ENCODE data around the gene HUS1B.

The HUS1B gene

DNA sequence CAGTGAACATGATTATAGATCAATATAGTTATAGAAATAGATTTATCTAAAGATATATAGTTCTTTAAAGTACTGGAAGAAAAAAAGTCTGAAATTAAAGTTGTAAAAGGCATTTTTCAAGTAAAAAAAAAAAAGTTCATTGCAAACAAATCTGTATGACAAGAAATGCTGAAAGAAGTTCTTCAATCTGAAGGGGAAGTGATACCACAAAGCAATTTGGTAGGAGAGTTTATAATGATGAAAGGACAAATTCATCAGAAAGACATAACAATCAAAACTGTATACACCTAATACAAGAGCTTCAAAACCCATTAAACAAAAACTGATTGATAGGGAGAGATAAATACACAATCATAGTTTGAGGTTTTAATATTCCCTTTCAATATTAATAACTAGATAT is 14.1 kb downstream of the HUS1B start:
- Histone ChIP-seq H3K36me3 (ENCODE audit: control insufficient read depth, insufficient read depth, low read length) (no peaks in the 10 kb centered on the region), H3K4me1 (ENCODE audit: control insufficient read depth, insufficient read depth, low read length) (peaks cover 13% of the 10 kb centered on the region), H3K4me3 (ENCODE audit: low read depth, low read length) (no peak overlapping the region), H3K9ac (ENCODE audit: low read depth, low read length) (no peak overlapping the region), H3K27me3 (ENCODE audit: control insufficient read depth, insufficient read depth, low read length) (no peaks in the 10 kb centered on the region), H3K9me3 (ENCODE audit: control insufficient read depth, insufficient read depth, low read length) (no peaks in the 10 kb centered on the region)

DNA sequence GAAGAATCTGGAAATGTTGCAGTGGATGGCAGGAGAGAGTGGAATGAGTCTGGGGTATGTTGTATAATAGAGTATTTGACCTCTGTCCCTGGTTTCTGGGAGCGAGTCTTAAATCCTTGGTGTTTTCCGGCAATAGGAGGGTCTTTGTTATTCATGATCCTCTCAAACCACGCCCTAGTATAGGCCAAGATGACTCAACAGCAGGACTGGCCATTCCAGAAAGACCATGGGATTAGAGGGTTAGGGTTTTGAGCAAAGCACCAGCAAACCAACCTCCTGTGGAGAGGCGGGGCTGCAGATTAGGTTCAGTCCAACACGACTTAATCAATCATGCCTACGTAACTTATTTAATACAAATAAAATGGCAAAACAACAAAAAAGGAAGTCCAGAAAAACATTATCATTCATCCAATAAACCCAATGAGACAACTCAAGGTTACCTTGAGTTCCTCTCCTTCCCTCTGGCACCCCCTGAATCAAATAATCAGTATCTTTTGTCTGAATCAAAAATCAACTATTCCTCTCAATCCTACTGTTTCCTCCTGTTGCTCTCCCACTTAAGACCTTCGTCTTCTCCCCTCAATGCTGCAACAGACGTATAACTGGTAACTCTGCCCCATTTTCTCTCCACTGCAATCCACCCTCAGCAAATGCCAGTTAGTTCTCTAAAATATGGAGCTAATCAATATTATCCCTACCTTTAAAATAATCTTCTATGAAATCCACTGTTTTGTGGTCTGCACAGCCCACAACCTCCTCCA is 15.5 kb downstream of the HUS1B start:
- Histone ChIP-seq H3K4me1 (ENCODE audit: control insufficient read depth, insufficient read depth, low read length) (peaks cover 10% of the 10 kb centered on the region), H3K36me3 (ENCODE audit: control insufficient read depth, insufficient read depth, low read length) (no peaks in the 10 kb centered on the region), H3K9me3 (ENCODE audit: control insufficient read depth, insufficient read depth, low read length) (no peaks in the 10 kb centered on the region), H3K9ac (ENCODE audit: low read depth, low read length) (no peak overlapping the region), H3K4me3 (ENCODE audit: low read depth, low read length) (no peak overlapping the region), H3K27me3 (ENCODE audit: control insufficient read depth, insufficient read depth, low read length) (no peaks in the 10 kb centered on the region)

DNA sequence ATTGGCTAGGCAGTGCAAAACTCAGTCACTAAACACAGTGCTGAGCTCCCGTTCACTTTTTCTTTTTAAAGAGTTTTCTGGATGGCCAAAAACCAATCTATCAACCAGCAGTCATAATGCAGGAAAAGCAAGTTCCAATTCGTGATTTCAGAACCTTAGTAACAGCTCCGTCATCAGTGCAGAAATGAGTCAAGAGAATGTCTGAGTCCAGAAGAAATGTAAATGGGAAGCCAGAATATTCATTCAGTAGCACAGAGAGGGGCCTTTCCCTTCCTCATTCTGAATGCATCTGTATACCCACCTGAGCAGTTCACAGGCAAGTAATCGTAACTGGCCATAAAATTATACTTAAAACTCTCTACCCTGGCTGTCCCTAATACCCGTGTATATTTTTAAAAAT is 20.4 kb downstream of the HUS1B start:
- Histone ChIP-seq H3K9ac (ENCODE audit: low read depth, low read length) (no peak overlapping the region), H3K4me3 (ENCODE audit: low read depth, low read length) (no peak overlapping the region), H3K9me3 (ENCODE audit: control insufficient read depth, insufficient read depth, low read length) (no peaks in the 10 kb centered on the region), H3K36me3 (ENCODE audit: control insufficient read depth, insufficient read depth, low read length) (no peaks in the 10 kb centered on the region), H3K27me3 (ENCODE audit: control insufficient read depth, insufficient read depth, low read length) (no peaks in the 10 kb centered on the region), H3K4me1 (ENCODE audit: control insufficient read depth, insufficient read depth, low read length) (peaks cover 6% of the 10 kb centered on the region)

DNA sequence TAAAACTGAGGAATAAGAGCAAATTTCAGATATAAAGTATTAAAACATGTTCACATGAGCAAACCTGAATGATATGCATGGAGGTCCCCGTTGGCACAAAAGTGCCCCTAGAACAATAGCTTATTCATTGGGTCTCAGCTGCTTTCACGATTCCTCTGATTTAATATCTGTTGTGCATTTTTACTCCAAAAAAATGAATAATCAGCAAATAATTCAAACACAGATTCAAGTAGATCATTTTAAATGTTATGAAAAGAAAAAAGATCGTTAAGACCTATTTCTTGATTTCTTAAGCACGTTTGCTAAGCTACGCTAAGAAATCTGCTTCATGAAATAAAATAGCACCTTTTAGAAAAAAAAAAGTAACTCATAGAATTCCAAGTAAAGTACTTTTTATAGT is 21.7 kb downstream of the HUS1B start:
- no peaks in the 10 kb centered on the region for H3K9me3 ChIP-seq (ENCODE audit: control insufficient read depth, insufficient read depth, low read length)
- H3K4me1 ChIP-seq (ENCODE audit: control insufficient read depth, insufficient read depth, low read length) = no peaks in the 10 kb centered on the region
- H3K4me3 ChIP-seq (ENCODE audit: low read depth, low read length) = no peak overlapping the region
- no peaks in the 10 kb centered on the region for H3K36me3 ChIP-seq (ENCODE audit: control insufficient read depth, insufficient read depth, low read length)
- no peak overlapping the region for H3K9ac ChIP-seq (ENCODE audit: low read depth, low read length)
- no peaks in the 10 kb centered on the region for H3K27me3 ChIP-seq (ENCODE audit: control insufficient read depth, insufficient read depth, low read length)

DNA sequence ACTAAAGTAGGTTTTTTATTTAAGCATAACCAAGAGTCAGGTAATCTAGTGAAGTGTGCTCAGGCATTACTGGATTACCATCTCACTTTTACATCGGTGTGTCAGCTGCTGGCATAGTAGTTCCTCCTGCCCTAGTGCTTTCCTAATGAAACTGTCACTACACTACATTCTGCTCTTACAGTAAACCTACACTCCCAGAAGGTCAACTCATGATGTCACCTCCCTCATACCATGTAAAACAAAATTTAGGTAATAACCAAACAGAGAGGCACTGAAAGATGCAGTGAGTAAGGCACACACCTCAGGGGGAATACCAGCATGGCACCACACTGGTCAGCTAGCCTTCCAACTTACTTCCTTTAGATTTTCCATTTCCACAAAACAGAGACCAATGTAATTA is 23.3 kb downstream of the HUS1B start:
- Histone ChIP-seq H3K9me3 (ENCODE audit: control insufficient read depth, insufficient read depth, low read length) (no peaks in the 10 kb centered on the region), H3K4me1 (ENCODE audit: control insufficient read depth, insufficient read depth, low read length) (no peaks in the 10 kb centered on the region), H3K27me3 (ENCODE audit: control insufficient read depth, insufficient read depth, low read length) (no peaks in the 10 kb centered on the region), H3K9ac (ENCODE audit: low read depth, low read length) (no peak overlapping the region), H3K36me3 (ENCODE audit: control insufficient read depth, insufficient read depth, low read length) (no peaks in the 10 kb centered on the region), H3K4me3 (ENCODE audit: low read depth, low read length) (no peak overlapping the region)

DNA sequence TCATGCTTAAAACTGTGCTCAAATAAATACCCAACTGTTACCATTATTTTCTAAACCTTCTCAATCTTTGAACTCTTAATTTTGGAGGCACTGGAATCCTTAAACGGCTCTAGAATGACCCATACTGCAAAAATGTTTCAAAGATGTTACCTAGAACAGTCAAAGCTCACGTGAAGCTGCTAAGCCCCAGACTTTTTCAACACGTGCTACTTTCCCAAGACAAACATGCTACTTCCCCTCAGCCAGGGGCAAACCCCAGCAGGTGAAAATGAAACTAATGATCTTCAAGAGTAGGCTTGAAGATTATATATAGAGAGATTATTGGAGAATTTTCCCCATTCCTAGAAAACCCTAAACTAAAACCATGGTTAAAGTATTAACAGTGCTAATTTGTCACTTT is 28.1 kb downstream of the HUS1B start:
- Histone ChIP-seq H3K36me3 (ENCODE audit: control insufficient read depth, insufficient read depth, low read length) (no peaks in the 10 kb centered on the region), H3K9me3 (ENCODE audit: control insufficient read depth, insufficient read depth, low read length) (no peaks in the 10 kb centered on the region), H3K4me3 (ENCODE audit: low read depth, low read length) (no peak overlapping the region), H3K27me3 (ENCODE audit: control insufficient read depth, insufficient read depth, low read length) (no peaks in the 10 kb centered on the region), H3K9ac (ENCODE audit: low read depth, low read length) (no peak overlapping the region), H3K4me1 (ENCODE audit: control insufficient read depth, insufficient read depth, low read length) (peaks cover 8% of the 10 kb centered on the region)

DNA sequence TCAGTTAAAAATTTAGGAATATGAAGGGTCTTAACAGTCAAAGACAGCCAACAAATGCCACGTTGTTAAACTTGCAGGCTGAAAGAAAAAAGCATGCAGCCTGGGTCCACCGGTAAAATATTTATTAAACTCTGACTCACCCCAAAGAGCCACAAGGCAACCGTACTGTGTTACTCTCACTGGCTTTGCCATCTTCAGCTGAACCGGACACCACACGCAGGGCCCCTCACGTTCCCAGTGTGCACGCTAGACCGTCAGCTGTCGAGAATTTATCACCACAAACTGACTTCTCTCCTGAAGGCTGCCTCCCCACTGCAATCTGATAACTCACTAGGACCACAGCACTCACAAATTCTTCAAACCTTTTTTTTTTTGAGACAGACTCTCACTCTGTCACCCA is 30.7 kb downstream of the HUS1B start:
- H3K4me1 ChIP-seq (ENCODE audit: control insufficient read depth, insufficient read depth, low read length) = peaks cover 8% of the 10 kb centered on the region
- no peak overlapping the region for H3K9ac ChIP-seq (ENCODE audit: low read depth, low read length)
- H3K4me3 ChIP-seq (ENCODE audit: low read depth, low read length) = no peak overlapping the region
- H3K36me3 ChIP-seq (ENCODE audit: control insufficient read depth, insufficient read depth, low read length) = no peaks in the 10 kb centered on the region
- H3K27me3 ChIP-seq (ENCODE audit: control insufficient read depth, insufficient read depth, low read length) = no peaks in the 10 kb centered on the region
- no peaks in the 10 kb centered on the region for H3K9me3 ChIP-seq (ENCODE audit: control insufficient read depth, insufficient read depth, low read length)

DNA sequence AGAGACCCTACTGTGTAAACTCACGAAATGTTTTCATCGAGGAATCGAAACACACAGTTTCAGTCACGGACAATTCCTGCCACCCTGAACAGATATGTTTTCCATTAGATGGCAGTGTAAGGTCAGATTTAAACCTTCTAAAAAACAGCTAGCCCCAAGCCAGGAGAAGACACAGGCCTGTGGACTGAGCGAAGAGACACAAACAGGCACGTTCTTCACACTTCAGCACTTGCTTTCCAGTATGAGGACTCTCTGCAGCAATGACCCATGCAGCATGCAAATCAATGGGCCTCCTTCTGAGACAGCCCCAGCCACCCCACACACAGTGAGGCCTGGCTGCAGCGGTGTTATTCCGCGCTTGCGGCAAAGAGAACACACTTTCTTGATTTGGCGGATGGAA is 31.9 kb downstream of the HUS1B start:
- Histone ChIP-seq H3K4me3 (ENCODE audit: low read depth, low read length) (no peak overlapping the region), H3K9ac (ENCODE audit: low read depth, low read length) (no peak overlapping the region), H3K27me3 (ENCODE audit: control insufficient read depth, insufficient read depth, low read length) (no peaks in the 10 kb centered on the region), H3K4me1 (ENCODE audit: control insufficient read depth, insufficient read depth, low read length) (peaks cover 8% of the 10 kb centered on the region), H3K9me3 (ENCODE audit: control insufficient read depth, insufficient read depth, low read length) (no peaks in the 10 kb centered on the region), H3K36me3 (ENCODE audit: control insufficient read depth, insufficient read depth, low read length) (no peaks in the 10 kb centered on the region)

DNA sequence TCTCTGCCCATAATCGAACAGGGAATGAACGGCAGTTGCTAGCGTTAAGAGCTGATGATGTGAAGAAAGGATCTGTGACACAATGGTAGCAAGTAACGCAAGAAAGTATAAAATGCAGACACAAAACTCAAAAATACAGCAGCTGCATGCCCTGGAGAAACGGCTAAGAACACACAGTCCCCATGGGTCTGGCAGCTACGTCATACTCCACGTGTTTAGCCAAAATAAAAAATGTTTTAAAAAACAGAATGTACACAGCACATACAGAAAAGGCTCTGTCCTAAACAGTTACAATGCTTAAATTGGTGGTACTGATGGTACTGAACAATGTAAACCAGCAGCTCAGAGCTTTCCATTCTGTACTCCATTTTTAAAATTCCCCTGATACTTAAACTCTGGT is 34.4 kb downstream of the HUS1B start:
- Histone ChIP-seq H3K27me3 (ENCODE audit: control insufficient read depth, insufficient read depth, low read length) (no peaks in the 10 kb centered on the region), H3K9ac (ENCODE audit: low read depth, low read length) (no peak overlapping the region), H3K36me3 (ENCODE audit: control insufficient read depth, insufficient read depth, low read length) (no peaks in the 10 kb centered on the region), H3K4me3 (ENCODE audit: low read depth, low read length) (no peak overlapping the region), H3K9me3 (ENCODE audit: control insufficient read depth, insufficient read depth, low read length) (no peaks in the 10 kb centered on the region), H3K4me1 (ENCODE audit: control insufficient read depth, insufficient read depth, low read length) (peaks cover 8% of the 10 kb centered on the region)

DNA sequence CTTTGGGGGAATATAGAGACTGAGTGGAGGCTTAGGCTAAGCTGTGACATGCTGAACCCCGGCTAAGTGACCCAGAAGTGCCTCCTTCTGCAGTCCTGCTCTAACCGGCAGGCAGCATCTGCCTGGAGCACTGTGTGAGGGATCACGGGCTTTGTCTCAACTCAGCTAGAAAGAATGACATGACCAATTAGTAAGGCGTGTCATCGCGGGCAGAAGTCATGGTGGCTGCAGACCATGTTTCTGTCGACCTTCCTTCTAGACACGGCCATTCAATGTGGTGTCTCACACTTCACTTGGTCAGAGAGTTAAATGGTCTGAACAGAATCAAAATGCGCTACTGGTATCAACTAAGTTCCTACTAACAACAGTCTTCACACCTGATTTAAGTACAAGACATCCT is 35.0 kb downstream of the HUS1B start:
- Histone ChIP-seq H3K4me3 (ENCODE audit: low read depth, low read length) (no peak overlapping the region), H3K9ac (ENCODE audit: low read depth, low read length) (no peak overlapping the region), H3K36me3 (ENCODE audit: control insufficient read depth, insufficient read depth, low read length) (no peaks in the 10 kb centered on the region), H3K9me3 (ENCODE audit: control insufficient read depth, insufficient read depth, low read length) (no peaks in the 10 kb centered on the region), H3K27me3 (ENCODE audit: control insufficient read depth, insufficient read depth, low read length) (no peaks in the 10 kb centered on the region), H3K4me1 (ENCODE audit: control insufficient read depth, insufficient read depth, low read length) (peaks cover 8% of the 10 kb centered on the region)

DNA sequence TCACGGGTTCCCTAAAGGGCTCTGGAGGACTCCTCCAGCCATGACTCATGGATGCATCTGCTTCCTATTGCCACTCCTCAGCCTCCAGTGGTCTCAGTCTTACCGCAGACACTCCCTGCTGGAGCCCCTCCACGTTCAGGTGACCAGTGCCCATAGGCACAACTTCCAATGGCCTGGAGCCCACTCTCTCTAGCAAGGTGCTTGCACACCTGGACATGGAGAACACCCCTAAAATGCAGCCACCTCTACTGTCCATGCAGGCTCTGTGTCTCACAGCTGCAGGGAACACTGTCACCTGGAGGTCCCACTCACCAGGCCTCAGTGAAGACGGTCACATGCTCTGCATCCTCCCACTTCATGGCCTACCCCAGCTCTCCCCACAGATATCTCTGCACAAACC is 36.0 kb downstream of the HUS1B start:
- no peaks in the 10 kb centered on the region for H3K36me3 ChIP-seq (ENCODE audit: control insufficient read depth, insufficient read depth, low read length)
- H3K27me3 ChIP-seq (ENCODE audit: control insufficient read depth, insufficient read depth, low read length) = no peaks in the 10 kb centered on the region
- no peaks in the 10 kb centered on the region for H3K9me3 ChIP-seq (ENCODE audit: control insufficient read depth, insufficient read depth, low read length)
- H3K9ac ChIP-seq (ENCODE audit: low read depth, low read length) = no peak overlapping the region
- H3K4me1 ChIP-seq (ENCODE audit: control insufficient read depth, insufficient read depth, low read length) = peaks cover 8% of the 10 kb centered on the region
- H3K4me3 ChIP-seq (ENCODE audit: low read depth, low read length) = no peak overlapping the region

DNA sequence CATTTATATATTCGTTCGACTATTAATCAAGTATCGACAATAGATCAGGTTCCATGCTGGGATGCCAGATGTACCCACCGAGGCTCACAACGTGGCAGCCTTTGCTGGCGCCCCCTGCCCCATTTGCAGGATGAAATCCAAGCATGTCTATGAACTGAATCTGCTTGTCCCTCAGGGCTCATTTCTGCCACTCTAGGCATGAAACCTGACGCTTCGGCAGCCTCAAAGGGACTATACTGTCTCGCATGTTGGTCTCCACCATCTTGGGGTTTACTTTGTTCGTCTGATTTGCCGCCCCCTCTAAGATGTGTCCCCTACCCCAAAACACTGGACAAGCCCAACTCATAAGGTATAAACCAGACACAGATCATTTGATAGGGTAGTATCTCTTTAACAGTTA is 36.7 kb downstream of the HUS1B start:
- no peaks in the 10 kb centered on the region for H3K9me3 ChIP-seq (ENCODE audit: control insufficient read depth, insufficient read depth, low read length)
- no peaks in the 10 kb centered on the region for H3K36me3 ChIP-seq (ENCODE audit: control insufficient read depth, insufficient read depth, low read length)
- H3K27me3 ChIP-seq (ENCODE audit: control insufficient read depth, insufficient read depth, low read length) = no peaks in the 10 kb centered on the region
- no peak overlapping the region for H3K4me3 ChIP-seq (ENCODE audit: low read depth, low read length)
- H3K9ac ChIP-seq (ENCODE audit: low read depth, low read length) = no peak overlapping the region
- H3K4me1 ChIP-seq (ENCODE audit: control insufficient read depth, insufficient read depth, low read length) = peaks cover 7% of the 10 kb centered on the region

Measured in iPS-15b (cell line).